SK-N-SH (cell line): ENCODE measurements around the gene SLC46A1. TPM values are rescaled to one million over a fixed set of nuclear protein-coding genes. Genes with fewer than 3 reads are reported as not detected.

Source experiments
- CTCF ChIA-PET: fragments of 300-600, 350-600 bp; formaldehyde crosslinking; extraction: SDS; loops from one replicate; lab custom pipeline; 2021; lab: Yijun Ruan, JAX
- POLR2A ChIA-PET: fragments of 350-600 bp; sonication (Branson Sonifier 250); formaldehyde crosslinking; extraction: SDS; loops from one replicate; lab custom pipeline; 2020; ENCODE audit warnings: antibody characterized with exemption, inconsistent platforms; lab: Yijun Ruan, JAX
- DNase-seq: peaks from one replicate; pipeline ENCODE4 v3.0.0; 2012
- H2AFZ ChIP-seq: fragments of 200-600 bp; sonication (generic); 2 replicates; pipeline ENCODE4 v1.8.1; 2016; ENCODE audit warnings: antibody characterized with exemption, mild to moderate bottlenecking, low read depth
- H3F3A ChIP-seq: fragments of 200-600 bp; sonication (generic); replicated peaks from 2 replicates; pipeline ENCODE3; 2016; ENCODE audit warnings: antibody characterized with exemption, mild to moderate bottlenecking; ENCODE audit not compliant: insufficient read depth
- H3K27ac ChIP-seq, 2 experiments: fragments of 200-500 bp in 1 of 2; fragments of 200-600 bp in 1 of 2; sonication (Bioruptor generic) in 1 of 2; sonication (generic), shearing (Covaris generic) in 1 of 2; 2 replicates each; pipeline versions ENCODE4 v1.5.1 to v1.6.1; 2014 to 2016; ENCODE audit warnings: low read depth in 2 of 2, inconsistent platforms in 1 of 2, low read length in 1 of 2, mild to moderate bottlenecking in 1 of 2, mixed read lengths in 1 of 2
- H3K27me3 ChIP-seq: fragments of 200-600 bp; sonication (generic), shearing (Covaris generic); 2 replicates; pipeline ENCODE4 v1.6.1; 2016; ENCODE audit warnings: mixed run types; ENCODE audit not compliant: insufficient read depth
- H3K36me3 ChIP-seq, 2 experiments: fragments of 200-500 bp in 1 of 2; fragments of 200-600 bp in 1 of 2; sonication (Bioruptor generic) in 1 of 2; sonication (generic) in 1 of 2; replicated peaks in 1 of 2; 2 replicates each; pipeline versions ENCODE3 to v1.5.1; 2014 to 2016; ENCODE audit warnings: low read length in 1 of 2, mild to moderate bottlenecking in 1 of 2; ENCODE audit not compliant: insufficient read depth in 2 of 2, control insufficient read depth in 1 of 2
- H3K4me1 ChIP-seq, 2 experiments: fragments of 200-500 bp in 1 of 2; fragments of 200-600 bp in 1 of 2; sonication (Bioruptor generic) in 1 of 2; sonication (generic), shearing (Covaris generic) in 1 of 2; 2 replicates each; pipeline versions ENCODE4 v1.5.1 to v1.6.1; 2014 to 2016; ENCODE audit warnings: low read depth in 1 of 2, low read length in 1 of 2, mixed run types in 1 of 2; ENCODE audit not compliant: insufficient read depth in 2 of 2, control insufficient read depth in 1 of 2
- H3K4me2 ChIP-seq: fragments of 200-600 bp; sonication (generic), shearing (Covaris generic); 2 replicates; pipeline ENCODE4 v1.6.1; 2017; ENCODE audit warnings: mixed run types
- H3K4me3 ChIP-seq, 2 experiments: fragments of 200-500 bp in 1 of 2; fragments of 200-600 bp in 1 of 2; sonication (Bioruptor generic) in 1 of 2; sonication (generic), shearing (Covaris generic) in 1 of 2; 2 replicates each; pipeline versions ENCODE4 v1.5.1 to v1.8.1; 2014 to 2016; ENCODE audit warnings: low read depth in 2 of 2, inconsistent platforms in 1 of 2, low read length in 1 of 2, mild to moderate bottlenecking in 1 of 2, mixed read lengths in 1 of 2, moderate library complexity in 1 of 2
- H3K79me2 ChIP-seq: fragments of 200-600 bp; sonication (generic); 2 replicates; pipeline ENCODE4 v1.8.1; 2017; ENCODE audit warnings: mild to moderate bottlenecking; ENCODE audit not compliant: insufficient read depth
- H3K9ac ChIP-seq: fragments of 200-600 bp; sonication (generic); 2 replicates; pipeline ENCODE4 v1.6.1; 2017; ENCODE audit warnings: mixed run types
- H3K9me2 ChIP-seq: fragments of 200-600 bp; sonication (generic); 2 replicates; pipeline ENCODE4 v1.6.1; 2017; ENCODE audit warnings: mixed run types
- H3K9me3 ChIP-seq: fragments of 200-600 bp; sonication (generic); 2 replicates; pipeline ENCODE4 v1.6.1; 2017; ENCODE audit warnings: mixed run types, mild to moderate bottlenecking, moderate library complexity
- H4K20me1 ChIP-seq: fragments of 200-600 bp; sonication (generic); 2 replicates; pipeline ENCODE4 v1.6.1; 2017; ENCODE audit warnings: mild to moderate bottlenecking, mixed run types; ENCODE audit not compliant: insufficient read depth
- CHD2 ChIP-seq: fragments of 150-350 bp; IDR thresholded peaks from 2 replicates; pipeline ENCODE4 v1.6.1; 2018; ENCODE audit warnings: low read length; ENCODE audit not compliant: partially characterized antibody
- ELF1 ChIP-seq: IDR thresholded peaks from 2 replicates; pipeline ENCODE4 v1.4.0; 2012
- EP300 ChIP-seq, 2 experiments: IDR thresholded peaks; 2 replicates each; pipeline versions ENCODE4 v1.4.0 to v1.6.1; 2012; ENCODE audit warnings: borderline replicate concordance in 1 of 2, low read depth in 1 of 2, low read length in 1 of 2
- EZH2phosphoT487 ChIP-seq: fragments of 200-600 bp; sonication (generic); IDR thresholded peaks from 2 replicates; pipeline ENCODE4 v1.6.1; 2017; ENCODE audit warnings: low read depth, mixed run types, mild to moderate bottlenecking, antibody characterized with exemption, moderate library complexity, borderline replicate concordance
- FOSL2 ChIP-seq: IDR thresholded peaks from 2 replicates; pipeline ENCODE4 v1.4.0; 2012; ENCODE audit warnings: low read depth, mild to moderate bottlenecking, moderate library complexity, borderline replicate concordance
- FOXM1 ChIP-seq: IDR thresholded peaks from 2 replicates; pipeline ENCODE4 v1.4.0; 2012; ENCODE audit warnings: low read depth, mild to moderate bottlenecking
- GABPA ChIP-seq: IDR thresholded peaks from 2 replicates; pipeline ENCODE4 v1.4.0; 2012; ENCODE audit warnings: low read depth, mild to moderate bottlenecking
- JUND ChIP-seq: IDR thresholded peaks from 2 replicates; pipeline ENCODE4 v1.4.0; 2012
- MAX ChIP-seq: IDR thresholded peaks from 2 replicates; pipeline ENCODE4 v1.4.0; 2012; ENCODE audit warnings: low read depth
- MEF2A ChIP-seq: IDR thresholded peaks from 2 replicates; pipeline ENCODE4 v1.4.0; 2012; ENCODE audit warnings: low read depth, borderline replicate concordance
- PBX3 ChIP-seq: IDR thresholded peaks from 2 replicates; pipeline ENCODE4; 2012
- RAD21 ChIP-seq: IDR thresholded peaks from 2 replicates; pipeline ENCODE4 v1.6.1; 2012; ENCODE audit warnings: mild to moderate bottlenecking, low read length
- SMC3 ChIP-seq: IDR thresholded peaks from 2 replicates; pipeline ENCODE4 v1.6.1; 2012; ENCODE audit warnings: low read depth, low read length, improper control_type of control experiment
- WGBS: methylation state at CpG from one replicate; pipeline ENCODE4 v1.1.6; 2017; ENCODE audit warnings: low lambda C conversion rate; 5-methylcytosine and 5-hydroxymethylcytosine counted together
- polyA plus RNA-seq, 3 experiments: library from polyadenylated mRNA; depleted of rRNA; stranded (reverse); fragments of >200 nt; gene quantifications; 2 replicates each; pipeline ENCODE4 v1.2.3, GENCODE V29; 2012
- TF ChIP-seq, protein P1 (sequence below): IDR thresholded peaks from 2 replicates; pipeline ENCODE4 v1.4.0; 2012; ENCODE audit warnings: low read depth, borderline replicate concordance

SLC46A1 gene
- polyA plus RNA-seq, 1 of the 3 experiments (the other 2 are of a cell fraction): 4.3 TPM

DNA sequence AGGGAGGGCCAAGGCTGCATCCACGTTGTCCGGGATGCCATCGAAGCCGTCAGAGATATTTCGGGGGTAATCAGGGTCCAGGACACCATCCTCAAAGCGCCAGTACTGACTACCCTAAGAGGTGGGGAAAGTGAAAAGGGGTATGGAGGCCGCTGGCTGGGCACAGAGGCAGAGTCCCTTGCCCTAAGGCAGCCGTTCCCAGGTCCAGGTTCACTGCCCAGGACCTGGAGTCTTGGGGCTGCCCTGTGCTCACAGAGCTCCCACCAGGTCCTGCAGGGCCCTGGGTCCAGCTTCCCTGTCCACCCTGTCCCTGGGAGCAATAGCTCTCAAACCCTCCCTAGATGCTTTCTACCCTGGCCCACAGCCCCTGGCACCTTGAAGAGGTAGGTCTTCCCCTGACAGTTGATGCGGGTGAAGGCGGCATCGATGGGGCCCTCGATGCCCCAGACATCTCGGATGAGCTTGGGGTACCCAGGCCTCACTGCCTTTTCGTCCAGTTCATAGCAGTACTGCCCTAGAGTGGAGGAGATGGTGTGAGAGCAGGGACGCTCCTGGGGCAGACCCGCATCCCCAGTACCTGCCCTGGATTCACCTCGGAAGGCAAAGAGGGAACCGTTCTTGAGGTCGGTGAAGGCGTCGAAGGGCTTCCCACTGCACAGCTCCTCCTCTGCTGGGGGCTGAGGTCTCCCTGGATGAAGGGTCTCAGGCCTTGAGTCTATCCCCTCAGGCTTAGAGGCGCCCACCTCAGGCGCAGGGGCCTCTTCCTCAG, 36.9 kb downstream of the SLC46A1 start:
- no peak overlapping the region for H2AFZ ChIP-seq
- H3K9ac ChIP-seq: no peak overlapping the region
- no peak overlapping the region for H3K4me3 ChIP-seq
- ChIA-PET CTCF (interaction anchor here (1.4 to 1.8 kb wide), 2 partner anchors 11 to 12 kb away, joined by 3 to 7 read pairs; partner anchors contain the start of gene POLDIP2), POLR2A (interaction anchor here (4.5 kb wide), 1 partner anchor 11 kb away, joined by 34 read pairs; the partner anchor contains the start of gene POLDIP2)
- WGBS: 95% methylated on average over 15 of the region's 23 CpGs
- no peak for DNase-seq
- no peaks in the 10 kb centered on the region for H3K27me3 ChIP-seq
- no peaks in the 10 kb centered on the region for H3K9me3 ChIP-seq
- no peaks in the 10 kb centered on the region for H3K9me2 ChIP-seq
- H3K36me3 ChIP-seq: peaks cover 0 to 6% of the 10 kb centered on the region in 2 experiments
- H3K4me2 ChIP-seq: no peak overlapping the region
- H3K27ac ChIP-seq: no peak overlapping the region; a peak in 1 of 4 replicates
- peaks cover 15 to 28% of the 10 kb centered on the region in 2 experiments for H3K4me1 ChIP-seq
- TF ChIP-seq PBX3: no peak
- TF ChIP-seq EZH2phosphoT487: no peak
- no peak for TF ChIP-seq MAX
- no peak for TF ChIP-seq SMC3
- TF ChIP-seq FOSL2: no peak
- TF ChIP-seq JUND: no peak
- TF ChIP-seq CHD2: no peak
- TF ChIP-seq MEF2A: no peak
- TF ChIP-seq EP300 (IDR thresholded peaks at IDR 0.05; ENCODE audit: borderline replicate concordance in 1 of 2, low read depth in 1 of 2, low read length in 1 of 2): no peak
- TF ChIP-seq ELF1: no peak
- TF ChIP-seq RAD21: no peak
- TF ChIP-seq FOXM1: no peak
- TF ChIP-seq GABPA: no peak
- TF ChIP-seq, protein P1, sequence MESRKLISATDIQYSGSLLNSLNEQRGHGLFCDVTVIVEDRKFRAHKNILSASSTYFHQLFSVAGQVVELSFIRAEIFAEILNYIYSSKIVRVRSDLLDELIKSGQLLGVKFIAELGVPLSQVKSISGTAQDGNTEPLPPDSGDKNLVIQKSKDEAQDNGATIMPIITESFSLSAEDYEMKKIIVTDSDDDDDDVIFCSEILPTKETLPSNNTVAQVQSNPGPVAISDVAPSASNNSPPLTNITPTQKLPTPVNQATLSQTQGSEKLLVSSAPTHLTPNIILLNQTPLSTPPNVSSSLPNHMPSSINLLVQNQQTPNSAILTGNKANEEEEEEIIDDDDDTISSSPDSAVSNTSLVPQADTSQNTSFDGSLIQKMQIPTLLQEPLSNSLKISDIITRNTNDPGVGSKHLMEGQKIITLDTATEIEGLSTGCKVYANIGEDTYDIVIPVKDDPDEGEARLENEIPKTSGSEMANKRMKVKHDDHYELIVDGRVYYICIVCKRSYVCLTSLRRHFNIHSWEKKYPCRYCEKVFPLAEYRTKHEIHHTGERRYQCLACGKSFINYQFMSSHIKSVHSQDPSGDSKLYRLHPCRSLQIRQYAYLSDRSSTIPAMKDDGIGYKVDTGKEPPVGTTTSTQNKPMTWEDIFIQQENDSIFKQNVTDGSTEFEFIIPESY: no peak
- TF ChIP-seq, all 33 proteins: peak for 0
- H3F3A ChIP-seq: peaks cover 18% of the 10 kb centered on the region
- H3K79me2 ChIP-seq: peaks cover 17% of the 10 kb centered on the region
- H4K20me1 ChIP-seq: peaks cover 14% of the 10 kb centered on the region
